Prostate gland (tissue), 1 donor: ENCODE measurements around the gene IQGAP1.

Experiments
- POLR2A ChIP-seq: fragments of 450-650 bp; IDR thresholded peaks from one replicate; pipeline ENCODE4 v1.6.1; 2016; ENCODE audit warnings: antibody characterized with exemption, mild to moderate bottlenecking
- POLR2AphosphoS5 ChIP-seq: sonication (generic); formaldehyde crosslinking; IDR thresholded peaks from one replicate; pipeline ENCODE4 v1.6.1; 2017; ENCODE audit warnings: antibody characterized with exemption

GRCh38 chr15:90463381-90463780 is 75.3 kb downstream of the IQGAP1 start:
- no peak for TF ChIP-seq POLR2A
- peak; percentile 34 for TF ChIP-seq POLR2AphosphoS5
